Nephron (organoid): ENCODE results near the gene CAMK2D.

ENCODE experiments used
- H3K27ac Mint-ChIP-seq, 3 experiments: 2 replicates each; pipeline ENCODE4 v1.8.0; 2020; ENCODE audit warnings: mixed read lengths in 3 of 3, mild to moderate bottlenecking in 2 of 3, moderate library complexity in 1 of 3
- H3K27me3 Mint-ChIP-seq: 2 replicates; pipeline ENCODE4 v1.8.0; 2021; ENCODE audit warnings: low read depth, mild to moderate bottlenecking, moderate library complexity, mixed read lengths
- H3K36me3 Mint-ChIP-seq: 2 replicates; pipeline ENCODE4 v1.8.0; 2020; ENCODE audit warnings: low read depth, mixed read lengths
- H3K4me1 Mint-ChIP-seq: 2 replicates; pipeline ENCODE4 v1.8.0; 2020; ENCODE audit warnings: mixed read lengths
- H3K4me3 Mint-ChIP-seq, 3 experiments: 2 replicates each; pipeline ENCODE4 v1.8.0; 2020; ENCODE audit warnings: mild to moderate bottlenecking in 3 of 3, mixed read lengths in 3 of 3, moderate library complexity in 2 of 3
- H3K9me3 Mint-ChIP-seq: 2 replicates; pipeline ENCODE4 v1.8.0; 2020; ENCODE audit warnings: mixed read lengths
- CTCF ChIP-seq, 3 experiments: fragments of 200-600 bp; sonication (generic); IDR thresholded peaks; one replicate each; pipeline ENCODE4 v1.5.0; 2021; ENCODE audit warnings: antibody characterized with exemption in 3 of 3; ENCODE audit not compliant: unreplicated experiment in 3 of 3

The CAMK2D gene

GRCh38 chr4:113596396-113596795 is 165.1 kb downstream of the CAMK2D start:
- H3K36me3 Mint-ChIP-seq = peaks cover 32% of the 10 kb centered on the region
- H3K4me1 Mint-ChIP-seq = peaks cover 7% of the 10 kb centered on the region
- no peak overlapping the region for H3K4me3 Mint-ChIP-seq
- no peak for TF ChIP-seq CTCF (IDR thresholded peaks at IDR 0.05; ENCODE audit: unreplicated experiment in 3 of 3)
- H3K27me3 Mint-ChIP-seq = no peaks in the 10 kb centered on the region
- no peak overlapping the region for H3K27ac Mint-ChIP-seq
- H3K9me3 Mint-ChIP-seq = no peaks in the 10 kb centered on the region

GRCh38 chr4:113594231-113594556 is 167.3 kb downstream of the CAMK2D start:
- no peak overlapping the region for H3K27ac Mint-ChIP-seq
- H3K4me1 Mint-ChIP-seq = peaks cover 7% of the 10 kb centered on the region
- TF ChIP-seq CTCF (IDR thresholded peaks at IDR 0.05; ENCODE audit: unreplicated experiment in 3 of 3) = no peak
- no peaks in the 10 kb centered on the region for H3K27me3 Mint-ChIP-seq
- no peak overlapping the region for H3K4me3 Mint-ChIP-seq
- no peaks in the 10 kb centered on the region for H3K9me3 Mint-ChIP-seq
- H3K36me3 Mint-ChIP-seq = peaks cover 32% of the 10 kb centered on the region

- peaks cover 7% of the 10 kb centered on the region for H3K4me1 Mint-ChIP-seq
- no peak overlapping the region for H3K4me3 Mint-ChIP-seq
- no peaks in the 10 kb centered on the region for H3K27me3 Mint-ChIP-seq
- no peak for TF ChIP-seq CTCF (IDR thresholded peaks at IDR 0.05; ENCODE audit: unreplicated experiment in 3 of 3)
- no peak overlapping the region for H3K27ac Mint-ChIP-seq
- H3K36me3 Mint-ChIP-seq = peaks cover 33% of the 10 kb centered on the region
- H3K9me3 Mint-ChIP-seq = no peaks in the 10 kb centered on the region
Measured at GRCh38 chr4:113593400-113594230, 167.9 kb downstream of the CAMK2D start.

GRCh38 chr4:113591982-113592381 is 169.6 kb downstream of the CAMK2D start:
- no peak for TF ChIP-seq CTCF (IDR thresholded peaks at IDR 0.05; ENCODE audit: unreplicated experiment in 3 of 3)
- Mint-ChIP-seq H3K4me1 (peaks cover 20% of the 10 kb centered on the region), H3K4me3 (no peak overlapping the region), H3K9me3 (no peaks in the 10 kb centered on the region), H3K27ac (no peak overlapping the region), H3K27me3 (no peaks in the 10 kb centered on the region), H3K36me3 (peaks cover 21% of the 10 kb centered on the region)

GRCh38 chr4:113588895-113589668 is 172.5 kb downstream of the CAMK2D start:
- no peaks in the 10 kb centered on the region for H3K27me3 Mint-ChIP-seq
- peaks cover 46% of the 10 kb centered on the region for H3K4me1 Mint-ChIP-seq
- no peak for TF ChIP-seq CTCF (IDR thresholded peaks at IDR 0.05; ENCODE audit: unreplicated experiment in 3 of 3)
- peaks cover 6% of the 10 kb centered on the region for H3K36me3 Mint-ChIP-seq
- no peak overlapping the region for H3K4me3 Mint-ChIP-seq
- no peaks in the 10 kb centered on the region for H3K9me3 Mint-ChIP-seq
- H3K27ac Mint-ChIP-seq = no peak overlapping the region
